H9 (cell line): Measurements from ENCODE around the gene CCDC158. TPM values are rescaled to one million over a fixed set of nuclear protein-coding genes. Genes with fewer than 3 reads are reported as not detected.

Experiments
- DNase-seq: peaks from one replicate; pipeline ENCODE4 v3.0.0-alpha.2; 2017
- H2AFZ ChIP-seq: one replicate; pipeline ENCODE4 v1.6.1; 2013; ENCODE audit warnings: mild to moderate bottlenecking, low read length, control low read depth, moderate library complexity
- H2AK5ac ChIP-seq: 2 replicates; pipeline ENCODE4 v1.6.1; 2013; ENCODE audit warnings: low read length, control low read depth, mixed read lengths; ENCODE audit not compliant: insufficient read length
- H2BK120ac ChIP-seq: one replicate; pipeline ENCODE4 v1.6.1; 2013; ENCODE audit warnings: low read depth, mild to moderate bottlenecking, low read length, control low read depth, inconsistent platforms; ENCODE audit not compliant: poor library complexity, severe bottlenecking
- H2BK12ac ChIP-seq: 2 replicates; pipeline ENCODE4 v1.6.1; 2013; ENCODE audit warnings: low read length, control low read depth, mixed read lengths, low read depth; ENCODE audit not compliant: insufficient read length
- H2BK15ac ChIP-seq: 2 replicates; pipeline ENCODE4 v1.6.1; 2013; ENCODE audit warnings: low read depth, low read length, control low read depth
- H2BK20ac ChIP-seq: one replicate; pipeline ENCODE4 v1.6.1; 2013; ENCODE audit warnings: low read depth, mild to moderate bottlenecking, low read length, control low read depth, inconsistent platforms; ENCODE audit not compliant: poor library complexity, severe bottlenecking
- H2BK5ac ChIP-seq: 2 replicates; pipeline ENCODE4 v1.6.1; 2013; ENCODE audit warnings: low read length, control low read depth, mixed read lengths; ENCODE audit not compliant: insufficient read length
- H3K14ac ChIP-seq: 2 replicates; pipeline ENCODE4 v1.6.1; 2013; ENCODE audit warnings: low read length, control low read depth; ENCODE audit not compliant: insufficient read depth
- H3K18ac ChIP-seq: 2 replicates; pipeline ENCODE4 v1.6.1; 2013; ENCODE audit warnings: low read depth, mild to moderate bottlenecking, mixed read lengths, low read length, control low read depth; ENCODE audit not compliant: insufficient read length
- H3K23ac ChIP-seq: 2 replicates; pipeline ENCODE4 v1.6.1; 2013; ENCODE audit warnings: low read length, control low read depth, mixed read lengths, low read depth; ENCODE audit not compliant: insufficient read length
- H3K23me2 ChIP-seq: 2 replicates; pipeline ENCODE4 v1.6.1; 2013; ENCODE audit warnings: low read depth, mild to moderate bottlenecking, mixed read lengths, low read length, control low read depth; ENCODE audit not compliant: insufficient read length, poor library complexity, severe bottlenecking
- H3K27ac ChIP-seq: 2 replicates; pipeline ENCODE4 v1.5.1; 2013; ENCODE audit warnings: low read length, control low read depth, mixed read lengths, low read depth; ENCODE audit not compliant: insufficient read length
- H3K27me3 ChIP-seq: 2 replicates; pipeline ENCODE4 v1.6.1; 2013; ENCODE audit warnings: low read length, control low read depth, inconsistent platforms; ENCODE audit not compliant: insufficient read depth
- H3K4ac ChIP-seq: 2 replicates; pipeline ENCODE4 v1.6.1; 2013; ENCODE audit warnings: low read depth, mild to moderate bottlenecking, control low read depth, inconsistent platforms, low read length, moderate library complexity
- H3K4me1 ChIP-seq: 2 replicates; pipeline ENCODE4 v1.6.1; 2013; ENCODE audit warnings: low read length, control low read depth, inconsistent platforms; ENCODE audit not compliant: insufficient read depth
- H3K4me2 ChIP-seq: 2 replicates; pipeline ENCODE4 v1.6.1; 2013; ENCODE audit warnings: low read length, control low read depth, mixed read lengths; ENCODE audit not compliant: insufficient read length, insufficient read depth
- H3K56ac ChIP-seq: 2 replicates; pipeline ENCODE4 v1.6.1; 2013; ENCODE audit warnings: low read depth, mild to moderate bottlenecking, mixed read lengths, low read length, control low read depth; ENCODE audit not compliant: insufficient read length
- H3K79me1 ChIP-seq: 2 replicates; pipeline ENCODE4 v1.6.1; 2013; ENCODE audit warnings: low read depth, mild to moderate bottlenecking, moderate library complexity, low read length, control low read depth, inconsistent platforms; ENCODE audit not compliant: insufficient read depth, poor library complexity, severe bottlenecking
- H3K79me2 ChIP-seq: 2 replicates; pipeline ENCODE4 v1.6.1; 2013; ENCODE audit warnings: low read length, control low read depth, inconsistent platforms; ENCODE audit not compliant: insufficient read depth
- H3K9ac ChIP-seq: 2 replicates; pipeline ENCODE4 v1.6.1; 2013; ENCODE audit warnings: low read length, control low read depth, mixed read lengths; ENCODE audit not compliant: insufficient read length; ENCODE audit errors: extremely low read depth
- H3K9me3 ChIP-seq: one replicate; pipeline ENCODE4 v1.6.1; 2013; ENCODE audit warnings: low read depth, low read length, inconsistent platforms; ENCODE audit not compliant: control insufficient read depth
- H3T11ph ChIP-seq: one replicate; pipeline ENCODE4 v1.6.1; 2013; ENCODE audit warnings: mild to moderate bottlenecking, low read length, control low read depth, inconsistent platforms
- H4K20me1 ChIP-seq: one replicate; pipeline ENCODE4 v1.6.1; 2013; ENCODE audit not compliant: control insufficient read depth, insufficient read length, insufficient read depth
- H4K5ac ChIP-seq: 2 replicates; pipeline ENCODE4 v1.6.1; 2013; ENCODE audit warnings: low read depth, mild to moderate bottlenecking, mixed read lengths, low read length, control low read depth; ENCODE audit not compliant: insufficient read length
- H4K8ac ChIP-seq: replicated peaks from 2 replicates; pipeline ENCODE4 v1.6.1; 2013; ENCODE audit warnings: low read length, control low read depth, mixed read lengths, low read depth; ENCODE audit not compliant: insufficient read length
- H4K91ac ChIP-seq: 2 replicates; pipeline ENCODE4 v1.6.1; 2013; ENCODE audit warnings: low read depth, mild to moderate bottlenecking, moderate library complexity, mixed read lengths, low read length, control low read depth; ENCODE audit not compliant: insufficient read length
- H3K27ac Mint-ChIP-seq, 3 experiments: 2 replicates in 2 of 3; 3 replicates in 1 of 3; pipeline ENCODE4 v1.8.0; 2020 to 2021; ENCODE audit warnings: mixed read lengths in 3 of 3, mild to moderate bottlenecking in 1 of 3, moderate library complexity in 1 of 3
- H3K27me3 Mint-ChIP-seq: 2 replicates; pipeline ENCODE4 v1.8.0; 2021; ENCODE audit warnings: low read depth, mild to moderate bottlenecking, moderate library complexity, mixed read lengths
- H3K36me3 Mint-ChIP-seq, 3 experiments: 2 replicates in 2 of 3; 3 replicates in 1 of 3; pipeline ENCODE4 v1.8.0; 2020 to 2021; ENCODE audit warnings: low read depth in 3 of 3, mixed read lengths in 3 of 3; ENCODE audit not compliant: insufficient read depth in 1 of 3
- H3K4me1 Mint-ChIP-seq, 2 experiments: 2 replicates each; pipeline ENCODE4 v1.8.0; 2020; ENCODE audit warnings: mixed read lengths in 2 of 2
- H3K4me3 Mint-ChIP-seq, 2 experiments: 2 replicates in 1 of 2; 3 replicates in 1 of 2; pipeline ENCODE4 v1.8.0; 2020 to 2021; ENCODE audit warnings: mild to moderate bottlenecking in 2 of 2, mixed read lengths in 2 of 2, moderate library complexity in 1 of 2
- H3K9me3 Mint-ChIP-seq, 2 experiments: 2 replicates in 1 of 2; 3 replicates in 1 of 2; pipeline ENCODE4 v1.8.0; 2020; ENCODE audit warnings: mild to moderate bottlenecking in 2 of 2, mixed read lengths in 2 of 2, moderate library complexity in 1 of 2
- CTCF ChIP-seq: fragments of 200-600 bp; sonication (generic); conservative IDR thresholded peaks from 3 replicates; pipeline ENCODE4 v1.8.0; 2021; ENCODE audit warnings: antibody characterized with exemption, mild to moderate bottlenecking
- WGBS: extraction: QIAGEN DNeasy Blood & Tissue Kit; methylation state at CpG from one replicate; pipeline ENCODE4 v1.1.7; 2013; ENCODE audit warnings: missing lambda C conversion rate, low lambda C conversion rate, mixed read lengths; ENCODE audit not compliant: insufficient read length; ENCODE audit errors: extremely low coverage; 5-methylcytosine and 5-hydroxymethylcytosine counted together
- total RNA-seq: library from RNA; stranded (reverse); gene quantifications from 2 replicates; pipeline ENCODE4 v1.2.1, GENCODE V29; 2021

CCDC158 gene
- total RNA-seq, 1 experiment from 2014 or later: not detected

GRCh38 chr4:76470532-76470931, 49.6 kb upstream of the CCDC158 start:
- Mint-ChIP-seq H3K36me3 (peaks cover 0 to under 1% (median 0%) of the 10 kb centered on the region in 3 experiments; a peak in 1 of 7 replicates), H3K4me3 (no peak overlapping the region), H3K9me3 (peaks cover 0 to 2% of the 10 kb centered on the region in 2 experiments; a peak in 2 of 5 replicates), H3K27ac (no peak overlapping the region), H3K4me1 (peaks cover 2 to 6% of the 10 kb centered on the region in 2 experiments), H3K27me3 (no peaks in the 10 kb centered on the region)
- H3K23ac ChIP-seq: no peak overlapping the region
- no peaks in the 10 kb centered on the region for H4K20me1 ChIP-seq
- no peak overlapping the region for H3K9ac ChIP-seq
- no peak overlapping the region for H3T11ph ChIP-seq
- no peak overlapping the region for H3K56ac ChIP-seq
- no peaks in the 10 kb centered on the region for H3K79me1 ChIP-seq
- no peak overlapping the region for H3K4me2 ChIP-seq
- no peak overlapping the region for H3K14ac ChIP-seq
- no peak overlapping the region for H2BK15ac ChIP-seq
- H2AFZ ChIP-seq: no peak overlapping the region
- no peak for DNase-seq
- no peak overlapping the region for H2BK20ac ChIP-seq
- no peaks in the 10 kb centered on the region for H3K4me1 ChIP-seq
- no peak overlapping the region for H4K8ac ChIP-seq
- H4K91ac ChIP-seq: no peak overlapping the region
- no peak overlapping the region for H2AK5ac ChIP-seq
- WGBS: no CpG with 5 or more reads among the region's 1 CpG
- H3K18ac ChIP-seq: no peak overlapping the region
- H4K5ac ChIP-seq: no peak overlapping the region
- no peaks in the 10 kb centered on the region for H3K9me3 ChIP-seq
- no peak overlapping the region for H3K27ac ChIP-seq
- H3K79me2 ChIP-seq: no peaks in the 10 kb centered on the region
- H2BK5ac ChIP-seq: no peak overlapping the region
- H2BK120ac ChIP-seq: no peak overlapping the region
- H3K4ac ChIP-seq: no peak overlapping the region
- H3K23me2 ChIP-seq: no peaks in the 10 kb centered on the region
- no peaks in the 10 kb centered on the region for H3K27me3 ChIP-seq
- TF ChIP-seq CTCF: no peak
- no peak overlapping the region for H2BK12ac ChIP-seq
